ENCODE results near the gene MYO15A.

The MYO15A gene

DNA sequence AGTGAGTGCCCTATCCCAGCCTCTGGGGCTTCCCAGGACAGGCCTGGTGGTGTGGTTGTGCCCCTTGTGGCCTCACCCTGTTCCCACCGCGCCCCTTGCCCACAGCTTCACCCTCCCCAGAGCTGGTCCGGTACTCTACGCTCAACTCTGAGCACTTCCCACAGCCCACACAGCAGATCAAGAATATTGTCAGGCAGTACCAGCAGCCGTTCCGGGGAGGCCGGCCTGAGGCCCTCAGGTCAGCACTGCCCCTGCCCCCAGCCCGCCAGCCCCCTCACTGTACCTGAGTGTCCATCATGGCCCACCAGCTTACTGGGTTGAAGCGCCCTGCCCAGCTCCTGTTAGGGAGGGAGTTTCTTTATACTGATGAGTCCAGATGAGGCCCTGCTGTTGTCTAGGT lies 42.7 kb downstream of the MYO15A start:
- no peaks in the 10 kb centered on the region for H3F3A ChIP-seq (ENCODE audit: low read depth)

DNA sequence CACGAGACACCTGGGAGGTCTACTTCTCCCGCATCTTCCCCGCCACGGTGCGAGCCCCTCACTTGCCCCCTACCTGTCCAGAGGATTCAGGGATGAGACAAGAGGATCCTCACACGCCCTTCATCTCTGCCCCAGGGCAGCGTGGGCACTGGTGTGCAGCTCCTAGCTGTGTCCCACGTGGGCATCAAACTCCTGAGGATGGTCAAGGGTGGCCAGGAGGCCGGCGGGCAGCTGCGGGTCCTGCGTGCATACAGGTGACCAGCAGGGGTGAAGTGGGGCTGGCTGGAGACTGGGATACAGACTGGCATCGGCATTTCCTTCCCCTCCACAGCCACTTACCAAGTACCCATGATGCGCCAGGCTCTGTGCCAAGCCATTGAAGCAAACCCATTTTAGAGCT lies 46.6 kb downstream of the MYO15A start:
- Histone ChIP-seq H3K4me2 (ENCODE audit: low read depth, low read length, poor library complexity, severe bottlenecking) (no peak overlapping the region), H3K9ac (ENCODE audit: low read depth, low read length, poor library complexity, severe bottlenecking) (no peak overlapping the region), H2AFZ (ENCODE audit: low read length) (no peak overlapping the region), H3K4me3 (ENCODE audit: low read length, poor library complexity, severe bottlenecking) (no peak overlapping the region), H3K4me1 (ENCODE audit: insufficient read depth, low read length, poor library complexity, severe bottlenecking) (no peaks in the 10 kb centered on the region), H3K36me3 (ENCODE audit: insufficient read depth, low read length) (no peaks in the 10 kb centered on the region), H3K9me2 (replicated peaks; ENCODE audit: low read depth, low read length) (no peaks in the 10 kb centered on the region), H3K9me3 (ENCODE audit: insufficient read depth, low read depth, low read length) (no peaks in the 10 kb centered on the region), H4K20me1 (ENCODE audit: insufficient read depth, low read length, poor library complexity, severe bottlenecking) (no peaks in the 10 kb centered on the region), H3K79me2 (ENCODE audit: insufficient read depth, low read length) (no peaks in the 10 kb centered on the region), H3F3A (ENCODE audit: low read depth) (no peaks in the 10 kb centered on the region), H3K27me3 (ENCODE audit: insufficient read depth, low read length, poor library complexity, severe bottlenecking) (no peaks in the 10 kb centered on the region)
- TF ChIP-seq, protein P1, sequence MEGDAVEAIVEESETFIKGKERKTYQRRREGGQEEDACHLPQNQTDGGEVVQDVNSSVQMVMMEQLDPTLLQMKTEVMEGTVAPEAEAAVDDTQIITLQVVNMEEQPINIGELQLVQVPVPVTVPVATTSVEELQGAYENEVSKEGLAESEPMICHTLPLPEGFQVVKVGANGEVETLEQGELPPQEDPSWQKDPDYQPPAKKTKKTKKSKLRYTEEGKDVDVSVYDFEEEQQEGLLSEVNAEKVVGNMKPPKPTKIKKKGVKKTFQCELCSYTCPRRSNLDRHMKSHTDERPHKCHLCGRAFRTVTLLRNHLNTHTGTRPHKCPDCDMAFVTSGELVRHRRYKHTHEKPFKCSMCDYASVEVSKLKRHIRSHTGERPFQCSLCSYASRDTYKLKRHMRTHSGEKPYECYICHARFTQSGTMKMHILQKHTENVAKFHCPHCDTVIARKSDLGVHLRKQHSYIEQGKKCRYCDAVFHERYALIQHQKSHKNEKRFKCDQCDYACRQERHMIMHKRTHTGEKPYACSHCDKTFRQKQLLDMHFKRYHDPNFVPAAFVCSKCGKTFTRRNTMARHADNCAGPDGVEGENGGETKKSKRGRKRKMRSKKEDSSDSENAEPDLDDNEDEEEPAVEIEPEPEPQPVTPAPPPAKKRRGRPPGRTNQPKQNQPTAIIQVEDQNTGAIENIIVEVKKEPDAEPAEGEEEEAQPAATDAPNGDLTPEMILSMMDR (conservative IDR thresholded peaks at IDR 0.05; ENCODE audit: low read length) = no peak
- no peak for TF ChIP-seq EZH2phosphoT487 (IDR thresholded peaks at IDR 0.05; ENCODE audit: borderline replicate concordance)

More for the DNA sequence above, 42.7 kb downstream of the MYO15A start:
- Histone ChIP-seq H3K4me1 (ENCODE audit: insufficient read depth, low read length, poor library complexity, severe bottlenecking) (no peaks in the 10 kb centered on the region), H3K4me3 (ENCODE audit: low read length, poor library complexity, severe bottlenecking) (no peak overlapping the region), H3K27me3 (ENCODE audit: insufficient read depth, low read length, poor library complexity, severe bottlenecking) (no peaks in the 10 kb centered on the region), H3K9me2 (replicated peaks; ENCODE audit: low read depth, low read length) (no peaks in the 10 kb centered on the region), H2AFZ (ENCODE audit: low read length) (no peak overlapping the region), H3K9me3 (ENCODE audit: insufficient read depth, low read depth, low read length) (no peaks in the 10 kb centered on the region), H3K9ac (ENCODE audit: low read depth, low read length, poor library complexity, severe bottlenecking) (no peak overlapping the region), H3K4me2 (ENCODE audit: low read depth, low read length, poor library complexity, severe bottlenecking) (no peak overlapping the region), H3K36me3 (ENCODE audit: insufficient read depth, low read length) (no peaks in the 10 kb centered on the region), H3K79me2 (ENCODE audit: insufficient read depth, low read length) (no peaks in the 10 kb centered on the region), H4K20me1 (ENCODE audit: insufficient read depth, low read length, poor library complexity, severe bottlenecking) (no peaks in the 10 kb centered on the region)
- TF ChIP-seq, protein P1 (conservative IDR thresholded peaks at IDR 0.05; ENCODE audit: low read length) = no peak
- no peak for TF ChIP-seq EZH2phosphoT487 (IDR thresholded peaks at IDR 0.05; ENCODE audit: borderline replicate concordance)

DNA sequence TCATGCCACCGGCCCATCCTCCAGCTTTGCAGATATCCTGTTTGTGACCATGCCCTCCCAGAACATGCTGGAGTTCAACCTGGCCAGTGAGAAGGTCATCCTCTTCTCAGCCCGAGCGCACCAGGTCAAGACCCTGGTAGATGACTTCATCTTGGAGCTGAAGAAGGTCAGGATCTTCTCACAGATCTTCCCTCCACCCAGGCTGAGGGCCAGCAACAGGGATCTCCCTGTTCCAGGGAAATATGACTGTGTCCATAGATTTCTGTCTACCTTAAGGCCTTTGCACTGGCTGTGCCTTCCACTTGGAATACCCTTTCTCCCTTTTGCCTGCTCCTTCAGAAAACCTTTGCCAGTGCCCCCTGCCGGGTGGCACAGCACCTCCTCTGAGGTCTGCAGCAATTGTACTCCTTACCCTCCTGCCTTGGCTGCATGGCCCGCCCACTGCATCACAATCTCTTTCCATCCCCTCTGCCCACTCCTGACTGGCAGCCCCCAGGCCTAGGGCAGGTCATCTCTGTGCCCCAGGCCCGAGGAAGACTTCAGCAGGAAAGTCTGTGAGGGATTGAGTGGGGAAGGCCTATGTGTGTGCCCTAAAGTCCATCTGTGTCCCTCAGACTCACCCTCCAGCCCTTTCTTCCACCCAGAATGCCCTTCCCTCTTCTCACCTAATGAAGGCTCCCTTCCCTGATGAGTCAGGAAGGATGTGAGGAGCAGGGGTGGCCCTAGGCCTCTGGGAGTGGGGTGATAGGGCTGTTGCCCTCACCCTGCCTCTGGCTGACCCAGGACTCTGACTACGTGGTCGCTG lies 47.8 kb downstream of the MYO15A start:
- no peaks in the 10 kb centered on the region for H4K20me1 ChIP-seq (ENCODE audit: insufficient read depth, low read length, poor library complexity, severe bottlenecking)
- H3K4me2 ChIP-seq (ENCODE audit: low read depth, low read length, poor library complexity, severe bottlenecking) = no peak overlapping the region
- H3K27me3 ChIP-seq (ENCODE audit: insufficient read depth, low read length, poor library complexity, severe bottlenecking) = no peaks in the 10 kb centered on the region
- no peaks in the 10 kb centered on the region for H3K9me2 ChIP-seq (replicated peaks; ENCODE audit: low read depth, low read length)
- H3K4me1 ChIP-seq (ENCODE audit: insufficient read depth, low read length, poor library complexity, severe bottlenecking) = no peaks in the 10 kb centered on the region
- peak overlapping the region; percentile 8; the same call in 1 of the 2 replicates for H2AFZ ChIP-seq (ENCODE audit: low read length)
- no peaks in the 10 kb centered on the region for H3K36me3 ChIP-seq (ENCODE audit: insufficient read depth, low read length)
- no peak overlapping the region for H3K9ac ChIP-seq (ENCODE audit: low read depth, low read length, poor library complexity, severe bottlenecking)
- H3K4me3 ChIP-seq (ENCODE audit: low read length, poor library complexity, severe bottlenecking) = no peak overlapping the region
- H3K79me2 ChIP-seq (ENCODE audit: insufficient read depth, low read length) = no peaks in the 10 kb centered on the region
- no peaks in the 10 kb centered on the region for H3K9me3 ChIP-seq (ENCODE audit: insufficient read depth, low read depth, low read length)
- no peaks in the 10 kb centered on the region for H3F3A ChIP-seq (ENCODE audit: low read depth)
- TF ChIP-seq EZH2phosphoT487 (IDR thresholded peaks at IDR 0.05; ENCODE audit: borderline replicate concordance) = no peak
- TF ChIP-seq, protein P1 (conservative IDR thresholded peaks at IDR 0.05; ENCODE audit: low read length) = peak; percentile 55

Measured in Loucy (cell line).